ENCODE results near the gene PISD. TPM values are rescaled to one million over a fixed set of nuclear protein-coding genes. Genes with fewer than 3 reads are reported as not detected.
"Not testable (repeated sequence)": the region's sequence is repeated elsewhere in the genome, so short reads cannot be mapped to it uniquely, and the experiment has no call there.

The PISD gene
- total RNA-seq, 1 experiment from 2014 or later, result 40.3 TPM

- no peak for DNase-seq (ENCODE audit: low read depth)
These were observed 54.3 kb downstream of the PISD start for GRCh38 chr22:31607696-31608095.

GRCh38 chr22:31605851-31606585, 56.0 kb downstream of the PISD start:
- no peak for DNase-seq (ENCODE audit: low read depth)

- DNase-seq (ENCODE audit: low read depth), result no peak
These were observed 57.0 kb downstream of the PISD start for GRCh38 chr22:31604746-31605705.

DNA sequence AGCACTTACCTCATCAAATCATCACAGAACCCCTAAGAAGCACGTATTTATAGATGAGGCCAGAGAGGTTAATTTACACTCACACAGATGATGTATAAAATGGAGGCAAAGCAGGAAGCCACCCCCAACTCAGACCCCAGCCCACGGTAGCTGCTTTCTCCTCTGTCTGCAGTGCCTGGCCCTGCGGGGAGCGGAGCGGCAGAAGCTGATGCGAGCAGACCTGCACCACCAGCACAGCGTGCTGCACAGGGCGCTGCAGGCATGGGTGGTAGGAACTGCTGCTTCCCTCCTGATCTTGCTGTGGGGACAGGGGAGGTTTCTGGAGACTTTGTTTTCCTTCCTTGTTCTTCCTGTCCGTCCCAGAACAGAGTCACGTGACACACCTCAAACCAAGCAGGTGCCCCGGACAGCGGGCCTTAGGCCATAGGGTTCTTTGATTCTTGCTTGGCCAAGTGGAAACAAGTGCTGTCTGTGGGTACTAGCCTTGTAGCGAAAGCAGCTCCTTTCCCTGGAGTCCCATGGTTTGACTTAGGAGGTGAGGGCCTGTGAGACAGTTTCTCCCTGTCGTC, 57.8 kb downstream of the PISD start:
- no peak for DNase-seq (ENCODE audit: low read depth)

GRCh38 chr22:31603574-31603973, 58.4 kb downstream of the PISD start:
- no peak for DNase-seq (ENCODE audit: low read depth)

GRCh38 chr22:31603081-31603525, 58.9 kb downstream of the PISD start:
- no peak for DNase-seq (ENCODE audit: low read depth)

- peak; percentile 55 for DNase-seq (ENCODE audit: low read depth)
These were observed 59.6 kb downstream of the PISD start for GRCh38 chr22:31602259-31602952.

DNA sequence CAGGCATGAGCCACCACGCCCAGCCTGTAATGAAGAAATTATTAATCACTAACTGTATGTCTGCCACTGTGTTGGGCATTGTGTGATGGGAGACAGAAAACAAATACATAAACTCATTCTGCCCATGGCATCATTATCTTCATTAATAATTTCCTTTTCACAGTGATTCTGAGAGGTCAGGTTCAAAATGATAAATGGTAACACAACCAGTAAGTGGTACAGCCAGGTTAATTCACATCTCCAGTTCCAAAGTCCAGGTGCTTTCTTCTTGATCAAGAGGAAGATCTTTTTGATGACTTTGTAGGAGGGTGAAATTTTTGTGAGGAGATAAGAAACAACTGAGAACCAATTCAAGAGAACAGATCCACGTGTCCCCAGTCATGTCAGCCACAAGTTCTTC, 66.7 kb downstream of the PISD start:
- DNase-seq (ENCODE audit: low read depth), result no peak

GRCh38 chr22:31590161-31590560, 71.9 kb downstream of the PISD start:
- not testable (repeated sequence) for DNase-seq (ENCODE audit: low read depth)

DNA sequence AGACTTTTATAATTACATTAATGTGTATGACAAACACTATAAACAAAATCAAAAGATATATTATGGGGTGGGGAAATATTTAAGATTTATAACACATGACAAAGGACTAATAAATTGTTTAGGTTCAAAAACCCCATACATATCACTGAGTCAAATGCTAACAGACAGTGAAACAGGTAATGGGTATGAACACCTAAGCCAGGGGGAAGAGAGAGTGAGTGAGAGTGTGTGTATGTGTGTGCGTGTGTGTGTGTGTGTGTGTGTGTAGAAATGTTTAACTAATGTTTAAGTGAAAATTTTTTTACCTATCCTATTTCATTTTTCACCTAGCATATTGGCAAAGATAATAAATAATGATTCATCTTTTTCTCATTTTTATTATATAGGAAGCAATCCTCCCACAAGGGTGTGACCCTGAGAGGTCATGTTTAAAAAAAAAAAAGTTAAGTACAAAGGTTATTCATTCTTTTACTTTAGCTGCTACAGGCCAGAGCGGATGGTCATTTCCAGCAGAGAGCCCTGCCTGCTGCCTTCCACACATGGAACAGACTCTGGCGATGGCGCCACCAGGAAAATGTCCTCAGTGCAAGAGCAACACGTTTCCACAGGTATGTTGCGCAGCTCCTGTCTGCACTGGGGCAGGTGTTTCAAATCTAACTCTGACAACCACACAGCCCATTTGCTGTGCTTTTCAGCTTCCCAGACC, 72.9 kb downstream of the PISD start:
- no peak for DNase-seq (ENCODE audit: low read depth)

DNA sequence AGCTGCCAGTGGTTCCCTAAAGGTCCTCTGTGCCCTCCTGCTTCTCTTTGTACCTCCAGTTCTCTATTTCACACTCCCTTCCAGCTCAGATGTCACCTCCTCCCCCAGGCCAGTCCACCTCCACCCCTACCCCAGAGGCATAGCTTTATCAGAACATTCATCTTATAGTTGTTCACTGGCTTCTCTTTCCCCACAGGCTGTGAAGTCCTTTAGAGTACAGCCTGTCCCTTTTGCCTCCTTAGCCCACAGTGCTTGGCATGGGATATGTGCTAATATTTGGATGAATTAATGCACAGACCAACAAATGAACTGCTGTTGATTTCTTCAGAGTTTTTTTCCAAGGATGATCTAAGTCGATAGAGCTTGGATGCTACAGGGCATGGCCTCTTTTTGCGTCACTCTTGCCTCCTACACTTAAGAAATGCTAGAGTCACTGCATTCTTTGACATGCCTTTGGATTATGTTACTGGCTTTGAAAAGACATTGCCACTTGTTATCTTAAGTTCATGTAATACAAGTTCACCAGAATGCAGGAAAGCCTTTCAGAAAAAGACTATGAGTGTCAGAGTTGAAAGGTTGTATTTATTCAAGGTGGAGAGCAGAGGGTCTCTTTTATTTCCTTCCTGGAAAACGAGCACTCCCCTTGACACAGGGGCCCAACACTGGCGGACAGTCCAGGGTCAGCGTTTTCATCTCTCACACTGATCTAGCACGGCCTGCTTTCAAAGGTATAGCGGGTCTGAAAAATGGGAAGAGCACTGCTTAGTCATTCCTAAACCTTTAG, 75.7 kb downstream of the PISD start:
- no peak for DNase-seq (ENCODE audit: low read depth)

- no peak for DNase-seq (ENCODE audit: low read depth)
These were observed 76.7 kb downstream of the PISD start for GRCh38 chr22:31585161-31585859.

DNA sequence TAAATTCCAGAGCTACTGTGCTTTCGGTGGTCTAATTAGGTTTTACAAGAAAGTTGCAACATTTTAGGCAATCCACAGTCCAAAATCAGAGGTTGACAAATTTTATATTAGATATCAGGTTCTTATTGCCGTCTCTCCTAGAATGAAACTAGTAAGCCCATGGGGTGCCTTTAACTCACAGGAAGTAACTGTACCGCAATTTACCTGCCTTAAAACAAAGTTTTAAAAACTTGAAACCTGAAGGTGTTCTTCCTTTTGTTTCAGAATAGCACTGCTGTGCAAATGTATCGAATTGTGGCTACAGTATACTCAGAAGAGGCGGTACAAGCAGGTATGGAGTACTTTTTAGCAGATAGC, 77.2 kb downstream of the PISD start:
- no peak for DNase-seq (ENCODE audit: low read depth)

- DNase-seq (ENCODE audit: low read depth), result no peak
These were observed 78.0 kb downstream of the PISD start for GRCh38 chr22:31583861-31584485.

GRCh38 chr22:31579835-31580242, 82.2 kb downstream of the PISD start:
- DNase-seq (ENCODE audit: low read depth), result no peak

DNA sequence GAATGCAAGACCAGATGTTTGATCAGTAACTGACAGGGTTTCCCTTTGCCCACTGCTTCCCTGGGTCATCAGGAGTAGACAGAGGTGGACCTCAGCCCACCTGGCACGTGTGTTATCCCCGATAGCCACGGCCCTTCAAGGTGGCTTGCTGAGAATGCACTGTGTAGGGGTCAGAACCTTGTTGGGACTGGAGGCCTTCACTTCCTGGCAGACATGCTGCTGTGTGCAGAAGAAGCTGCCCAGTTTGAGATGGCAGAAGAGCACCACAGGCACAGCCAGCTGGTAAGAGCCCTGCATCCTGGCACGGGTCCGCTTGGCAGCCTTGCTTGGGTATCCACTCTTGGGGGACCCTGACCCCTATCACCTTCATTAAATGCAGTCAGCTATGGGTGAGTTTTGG, 83.8 kb downstream of the PISD start:
- no peak for DNase-seq (ENCODE audit: low read depth)

GRCh38 chr22:31577711-31578110, 84.3 kb downstream of the PISD start:
- DNase-seq (ENCODE audit: low read depth), result no peak

DNA sequence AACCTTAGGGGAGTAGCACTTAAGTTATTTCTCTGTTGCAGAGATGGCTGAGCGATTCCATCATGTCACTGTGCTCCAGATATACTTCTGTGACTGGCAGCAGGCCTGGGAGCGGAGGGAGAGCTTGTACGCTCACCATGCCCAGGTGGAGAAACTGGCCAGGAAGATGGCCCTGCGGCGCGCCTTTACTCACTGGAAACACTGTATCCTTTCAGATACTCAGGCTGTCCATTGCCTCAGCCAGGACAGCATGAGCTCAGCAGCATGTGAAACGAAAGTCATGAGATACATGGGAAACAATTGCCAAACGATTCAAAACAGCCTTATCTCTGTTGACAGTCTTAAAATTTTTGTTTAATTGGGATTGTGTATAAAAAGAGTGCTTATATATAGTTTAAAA, 86.8 kb downstream of the PISD start:
- no peak for DNase-seq (ENCODE audit: low read depth)

- no peak for DNase-seq (ENCODE audit: low read depth)
These were observed 87.9 kb downstream of the PISD start for GRCh38 chr22:31574055-31574670.

Data from Daoy (cell line).